Activated naive CD8-positive, alpha-beta T cell treated with anti-CD3 and anti-CD28 coated beads, Interleukin-2, amount 50 U/mL, for 24 hours (primary cell): Measurements from ENCODE around the gene RABL2B.
A peak's percentile ranks its signal among the peaks of the same experiment; 100 is the strongest.
"Not testable (repeated sequence)": the region's sequence is repeated elsewhere in the genome, so short reads cannot be mapped to it uniquely, and the experiment has no call there.

Experiments used
- ATAC-seq: fragments of 150-1000 bp; cut with Tn5 transposase; one replicate; pipeline ENCODE4 v1.10.0; 2021
- DNase-seq: peaks from one replicate; pipeline ENCODE4 v3.0.0; 2021
- H3K27ac Mint-ChIP-seq: one replicate; pipeline ENCODE4 v1.8.0; 2021; ENCODE audit warnings: mild to moderate bottlenecking, mixed read lengths
- H3K27me3 Mint-ChIP-seq: one replicate; pipeline ENCODE4 v1.8.0; 2021; ENCODE audit warnings: mixed read lengths
- H3K36me3 Mint-ChIP-seq: one replicate; pipeline ENCODE4 v1.8.0; 2021; ENCODE audit warnings: low read depth, mixed read lengths
- H3K4me1 Mint-ChIP-seq: one replicate; pipeline ENCODE4 v1.8.0; 2021; ENCODE audit warnings: mixed read lengths
- H3K4me3 Mint-ChIP-seq: one replicate; pipeline ENCODE4 v1.8.0; 2021; ENCODE audit warnings: mild to moderate bottlenecking, moderate library complexity, mixed read lengths
- H3K9me3 Mint-ChIP-seq: one replicate; pipeline ENCODE4 v1.8.0; 2021; ENCODE audit warnings: mixed read lengths

RABL2B gene

GRCh38 chr22:50783033-50783879 is at the start of gene RABL2B:
Gene RABL2B (minus strand): TSS chr22:50783636. CDS start chr22:50782294, 1,342 bp downstream.
- Mint-ChIP-seq H3K27ac (peak within 1 kb of the TSS; percentile 46), H3K4me3 (peak within 1 kb of the TSS; percentile 83), H3K4me1 (peaks cover 20% of the 10 kb centered on the region)
- peak; percentile 92 for ATAC-seq
- DNase-seq: peak; percentile 90
- not testable (repeated sequence) for H3K27me3 Mint-ChIP-seq, H3K9me3 Mint-ChIP-seq, H3K36me3 Mint-ChIP-seq

- not testable (repeated sequence) for ATAC-seq, H3K4me1 Mint-ChIP-seq, H3K9me3 Mint-ChIP-seq
Measured at GRCh38 chr22:50786936-50787335, 3.5 kb upstream of the RABL2B start.

GRCh38 chr22:50785289-50785688 is 1.9 kb upstream of the RABL2B start:
- H3K4me3 Mint-ChIP-seq: not testable (repeated sequence)

More at GRCh38 chr22:50786936-50787335, 3.5 kb upstream of the RABL2B start:
- not testable (repeated sequence) for H3K27me3 Mint-ChIP-seq, H3K36me3 Mint-ChIP-seq, H3K27ac Mint-ChIP-seq, H3K4me3 Mint-ChIP-seq, DNase-seq

DNA sequence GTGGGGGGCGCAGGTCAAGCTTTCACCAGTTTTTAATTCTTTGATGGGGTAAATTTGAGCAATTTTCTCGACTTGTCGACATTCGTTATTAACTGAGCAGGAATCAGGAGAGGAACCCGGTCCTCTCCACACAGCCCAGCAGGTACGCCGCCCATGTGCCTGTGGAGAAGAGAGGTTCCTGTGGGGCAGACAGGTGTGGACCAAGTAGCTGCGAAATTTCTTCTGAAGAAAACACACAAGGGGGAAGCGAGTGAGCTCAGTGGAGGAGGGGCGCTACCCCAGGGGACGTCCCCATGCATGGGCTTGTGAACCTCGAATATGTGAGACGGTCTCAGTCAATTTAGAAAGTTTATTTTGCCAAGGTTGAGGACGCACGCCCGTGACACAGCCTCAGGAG is 442 bp upstream of the RABL2B start:
- DNase-seq: peak; percentile 18
- Mint-ChIP-seq H3K4me3 (peak overlapping the region; percentile 83), H3K4me1 (peaks cover 20% of the 10 kb centered on the region), H3K27ac (peak overlapping the region; percentile 46)
- H3K9me3 Mint-ChIP-seq, H3K27me3 Mint-ChIP-seq, H3K36me3 Mint-ChIP-seq: not testable (repeated sequence)
- ATAC-seq: peak; percentile 23

More at GRCh38 chr22:50785289-50785688, 1.9 kb upstream of the RABL2B start:
- H3K9me3 Mint-ChIP-seq, ATAC-seq, DNase-seq, H3K27me3 Mint-ChIP-seq, H3K27ac Mint-ChIP-seq, H3K36me3 Mint-ChIP-seq: not testable (repeated sequence)
- peaks cover 16% of the 10 kb centered on the region for H3K4me1 Mint-ChIP-seq

DNA sequence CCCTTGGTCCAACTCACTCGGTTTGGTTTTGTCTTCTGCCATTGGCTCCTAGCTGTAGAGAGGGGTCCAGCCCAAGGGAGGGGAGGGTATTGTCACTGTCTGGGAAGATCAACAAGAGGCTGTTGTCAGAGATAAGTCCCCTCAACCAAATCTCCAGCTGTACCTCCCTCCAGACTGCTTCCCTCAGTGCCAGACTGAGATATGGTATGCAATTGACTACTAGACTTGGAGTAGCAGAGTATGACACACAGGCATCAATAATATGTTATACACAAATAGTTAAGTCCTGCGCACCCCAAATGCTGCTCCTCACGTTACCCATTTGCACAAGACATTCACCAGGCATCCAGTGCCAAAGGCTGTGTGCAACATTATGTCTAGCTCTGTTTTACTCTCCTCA is 1.2 kb downstream of the RABL2B start:
- H3K27ac Mint-ChIP-seq, DNase-seq, H3K27me3 Mint-ChIP-seq, H3K4me3 Mint-ChIP-seq, ATAC-seq, H3K9me3 Mint-ChIP-seq, H3K36me3 Mint-ChIP-seq: not testable (repeated sequence)
- peaks cover 20% of the 10 kb centered on the region for H3K4me1 Mint-ChIP-seq

DNA sequence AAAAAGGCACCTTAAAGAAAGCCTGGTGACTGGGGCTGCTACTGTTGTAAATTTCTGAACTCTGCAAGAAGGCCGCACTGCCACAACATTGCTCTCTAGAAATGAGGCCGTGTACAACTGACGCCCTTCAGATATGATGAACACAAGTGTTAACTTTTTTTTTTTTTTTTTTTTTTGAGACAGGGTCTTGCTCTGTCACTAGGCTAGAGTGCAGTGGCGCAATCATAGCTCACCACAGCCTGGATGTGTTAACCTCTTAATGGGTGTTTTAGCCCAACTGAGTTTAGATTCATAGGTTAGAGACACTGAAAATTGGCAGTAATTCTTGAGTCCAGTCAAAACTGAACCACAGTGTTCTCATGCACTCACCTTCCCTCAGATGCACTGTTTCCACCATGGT is 3.2 kb downstream of the RABL2B start:
- H3K27me3 Mint-ChIP-seq, H3K27ac Mint-ChIP-seq, H3K4me3 Mint-ChIP-seq, DNase-seq, H3K36me3 Mint-ChIP-seq, H3K9me3 Mint-ChIP-seq: not testable (repeated sequence)
- peak; percentile 7 for ATAC-seq
- peaks cover 20% of the 10 kb centered on the region for H3K4me1 Mint-ChIP-seq

GRCh38 chr22:50777631-50778030 is 5.8 kb downstream of the RABL2B start:
- H3K36me3 Mint-ChIP-seq, H3K27ac Mint-ChIP-seq, H3K9me3 Mint-ChIP-seq, DNase-seq, ATAC-seq, H3K27me3 Mint-ChIP-seq, H3K4me3 Mint-ChIP-seq: not testable (repeated sequence)
- peaks cover 16% of the 10 kb centered on the region for H3K4me1 Mint-ChIP-seq

DNA sequence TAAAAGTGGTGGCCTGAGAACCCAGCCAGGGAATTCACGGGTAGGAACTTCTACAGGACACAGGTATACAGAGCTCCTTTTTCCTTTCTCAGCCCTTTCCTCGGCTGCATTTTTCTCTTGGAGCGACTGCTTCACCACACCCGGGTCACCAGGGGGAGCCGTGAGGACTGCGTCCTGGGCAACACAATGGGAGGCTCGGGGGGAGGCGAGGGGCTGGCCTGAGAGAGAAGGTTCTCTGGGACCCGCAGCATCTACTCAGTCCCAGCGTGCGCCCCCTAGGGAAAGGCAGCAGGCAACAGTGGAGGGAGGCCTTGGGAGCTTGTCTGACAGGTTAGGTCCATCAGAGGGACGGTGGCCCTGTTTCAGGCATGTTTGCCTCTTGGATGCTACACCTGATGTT is 8.3 kb downstream of the RABL2B start:
- peak; percentile 37 for ATAC-seq
- not testable (repeated sequence) for H3K4me3 Mint-ChIP-seq, H3K36me3 Mint-ChIP-seq, H3K9me3 Mint-ChIP-seq, H3K27me3 Mint-ChIP-seq, H3K27ac Mint-ChIP-seq, H3K4me1 Mint-ChIP-seq
- DNase-seq: peak; percentile 28

- not testable (repeated sequence) for H3K4me3 Mint-ChIP-seq, H3K36me3 Mint-ChIP-seq, H3K9me3 Mint-ChIP-seq, ATAC-seq, H3K4me1 Mint-ChIP-seq, H3K27ac Mint-ChIP-seq, DNase-seq, H3K27me3 Mint-ChIP-seq
Measured at GRCh38 chr22:50764288-50764687, 19.1 kb downstream of the RABL2B start.

- not testable (repeated sequence) for H3K36me3 Mint-ChIP-seq, H3K27me3 Mint-ChIP-seq, ATAC-seq, DNase-seq, H3K9me3 Mint-ChIP-seq, H3K4me3 Mint-ChIP-seq, H3K27ac Mint-ChIP-seq
- peaks cover 12% of the 10 kb centered on the region for H3K4me1 Mint-ChIP-seq
Measured at GRCh38 chr22:50761829-50762228, 21.6 kb downstream of the RABL2B start.

GRCh38 chr22:50759597-50760341 is 23.7 kb downstream of the RABL2B start:
- not testable (repeated sequence) for H3K27me3 Mint-ChIP-seq, H3K4me3 Mint-ChIP-seq, H3K36me3 Mint-ChIP-seq, H3K9me3 Mint-ChIP-seq, H3K27ac Mint-ChIP-seq, DNase-seq, ATAC-seq
- peaks cover 15% of the 10 kb centered on the region for H3K4me1 Mint-ChIP-seq

DNA sequence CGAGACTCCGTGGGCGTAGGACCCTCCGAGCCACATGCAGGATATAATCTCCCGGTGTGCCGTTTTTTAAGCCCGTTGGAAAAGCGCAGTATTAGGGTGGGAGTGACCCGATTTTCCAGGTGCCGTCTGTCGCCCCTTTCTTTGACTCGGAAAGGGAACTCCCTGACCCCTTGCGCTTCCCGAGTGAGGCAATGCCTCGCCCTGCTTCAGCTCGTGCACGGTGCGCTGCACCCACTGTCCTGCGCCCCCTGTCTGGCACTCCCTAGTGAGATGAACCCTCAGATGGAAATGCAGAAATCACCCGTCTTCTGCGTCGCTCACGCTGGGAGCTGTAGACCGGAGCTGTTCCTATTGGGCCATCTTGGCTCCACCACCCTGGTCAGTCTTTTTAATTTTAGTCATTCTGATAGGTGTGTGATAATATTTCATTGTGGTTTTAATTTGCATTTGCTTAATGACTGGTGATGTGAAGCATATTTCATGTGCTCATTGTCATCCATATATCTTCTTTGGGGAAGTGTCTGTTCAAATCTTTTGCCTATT is 26.4 kb downstream of the RABL2B start:
- not testable (repeated sequence) for H3K9me3 Mint-ChIP-seq, H3K36me3 Mint-ChIP-seq, H3K27me3 Mint-ChIP-seq
- peak overlapping the region; percentile 79 for H3K27ac Mint-ChIP-seq
- DNase-seq (peak; percentile 57), ATAC-seq (peak; percentile 28)
- H3K4me1 Mint-ChIP-seq: peaks cover 15% of the 10 kb centered on the region
- H3K4me3 Mint-ChIP-seq: peak overlapping the region; percentile 90

- not testable (repeated sequence) for H3K27me3 Mint-ChIP-seq, H3K9me3 Mint-ChIP-seq, H3K36me3 Mint-ChIP-seq, DNase-seq, ATAC-seq, H3K27ac Mint-ChIP-seq
- H3K4me1 Mint-ChIP-seq: peaks cover 15% of the 10 kb centered on the region
- peak overlapping the region; percentile 90 for H3K4me3 Mint-ChIP-seq
Measured at GRCh38 chr22:50756406-50756805, 27.0 kb downstream of the RABL2B start.

GRCh38 chr22:50755251-50755650 is 28.2 kb downstream of the RABL2B start:
- not testable (repeated sequence) for H3K36me3 Mint-ChIP-seq, H3K27me3 Mint-ChIP-seq, H3K4me3 Mint-ChIP-seq, ATAC-seq, H3K9me3 Mint-ChIP-seq, DNase-seq, H3K27ac Mint-ChIP-seq
- peaks cover 15% of the 10 kb centered on the region for H3K4me1 Mint-ChIP-seq
